OCI-LY1 (cell line): ENCODE measurements around the gene KCNIP4.

Experiments
- H2AFZ ChIP-seq: fragments of 200-600 bp; sonication (generic), shearing (Covaris generic); 2 replicates; pipeline ENCODE4 v1.6.0; 2014; ENCODE audit warnings: antibody characterized with exemption, mild to moderate bottlenecking, low read length
- H3F3A ChIP-seq: fragments of 200-600 bp; sonication (generic), shearing (Covaris generic); 2 replicates; pipeline ENCODE4 v1.6.0; 2014; ENCODE audit warnings: mild to moderate bottlenecking, antibody characterized with exemption, low read length, moderate library complexity; ENCODE audit not compliant: insufficient read depth
- H3K27ac ChIP-seq: fragments of 200-600 bp; sonication (generic); 2 replicates; pipeline ENCODE4 v1.5.1; 2014; ENCODE audit warnings: low read length, mixed run types, mild to moderate bottlenecking, low read depth; ENCODE audit not compliant: poor library complexity, severe bottlenecking
- H3K27me3 ChIP-seq: fragments of 200-600 bp; sonication (generic); 2 replicates; pipeline ENCODE4 v1.6.0; 2014; ENCODE audit warnings: antibody characterized with exemption, mild to moderate bottlenecking, low read length, moderate library complexity; ENCODE audit not compliant: insufficient read depth
- H3K36me3 ChIP-seq: fragments of 200-600 bp; sonication (generic); 2 replicates; pipeline ENCODE4 v1.6.1; 2014; ENCODE audit warnings: mild to moderate bottlenecking, antibody characterized with exemption, low read length, moderate library complexity, mixed read lengths; ENCODE audit not compliant: insufficient read depth
- H3K4me1 ChIP-seq: fragments of 200-600 bp; sonication (generic); 2 replicates; pipeline ENCODE4 v1.5.1; 2014; ENCODE audit warnings: mild to moderate bottlenecking, low read length, moderate library complexity; ENCODE audit not compliant: insufficient read depth, severe bottlenecking
- H3K4me2 ChIP-seq: fragments of 200-600 bp; sonication (generic), shearing (Covaris generic); 2 replicates; pipeline ENCODE4 v1.6.1; 2014; ENCODE audit warnings: low read length
- H3K4me3 ChIP-seq: fragments of 200-600 bp; sonication (generic); 2 replicates; pipeline ENCODE4 v1.5.1; 2014; ENCODE audit warnings: low read length, low read depth, mild to moderate bottlenecking, mixed read lengths; ENCODE audit not compliant: poor library complexity, severe bottlenecking
- H3K79me2 ChIP-seq: fragments of 200-600 bp; shearing (Covaris generic); 2 replicates; pipeline ENCODE4 v1.6.1; 2016; ENCODE audit warnings: mixed run types, low read length, mixed read lengths; ENCODE audit not compliant: insufficient read depth
- H3K9ac ChIP-seq: fragments of 200-600 bp; sonication (generic), shearing (Covaris generic); 2 replicates; pipeline ENCODE4 v1.6.1; 2014; ENCODE audit warnings: mild to moderate bottlenecking, low read length, mixed read lengths
- H3K9me2 ChIP-seq: fragments of 200-600 bp; sonication (generic), shearing (Covaris generic); 2 replicates; pipeline ENCODE4 v1.6.1; 2014; ENCODE audit warnings: low read depth, mild to moderate bottlenecking, low read length, mixed read lengths
- H3K9me3 ChIP-seq: fragments of 200-600 bp; shearing (Covaris generic); 2 replicates; pipeline ENCODE4 v1.6.1; 2014; ENCODE audit warnings: low read length, mixed read lengths
- H4K20me1 ChIP-seq: fragments of 200-600 bp; sonication (generic), shearing (Covaris generic); 2 replicates; pipeline ENCODE4 v1.6.0; 2016; ENCODE audit warnings: mild to moderate bottlenecking, low read length; ENCODE audit not compliant: insufficient read depth
- EZH2 ChIP-seq: fragments of 200-600 bp; sonication (generic), shearing (Covaris generic); IDR thresholded peaks from 2 replicates; pipeline ENCODE4 v1.8.0; 2017; ENCODE audit warnings: borderline replicate concordance, mixed run types, mild to moderate bottlenecking, antibody characterized with exemption, low read length, moderate library complexity, mixed read lengths
- TF ChIP-seq, protein P1 (sequence below): fragments of 200-600 bp; sonication (generic), shearing (Covaris generic); IDR thresholded peaks from 2 replicates; pipeline ENCODE4 v1.5.1; 2017; ENCODE audit warnings: mild to moderate bottlenecking, antibody characterized with exemption, low read length, moderate library complexity, mixed read lengths

Gene KCNIP4

DNA sequence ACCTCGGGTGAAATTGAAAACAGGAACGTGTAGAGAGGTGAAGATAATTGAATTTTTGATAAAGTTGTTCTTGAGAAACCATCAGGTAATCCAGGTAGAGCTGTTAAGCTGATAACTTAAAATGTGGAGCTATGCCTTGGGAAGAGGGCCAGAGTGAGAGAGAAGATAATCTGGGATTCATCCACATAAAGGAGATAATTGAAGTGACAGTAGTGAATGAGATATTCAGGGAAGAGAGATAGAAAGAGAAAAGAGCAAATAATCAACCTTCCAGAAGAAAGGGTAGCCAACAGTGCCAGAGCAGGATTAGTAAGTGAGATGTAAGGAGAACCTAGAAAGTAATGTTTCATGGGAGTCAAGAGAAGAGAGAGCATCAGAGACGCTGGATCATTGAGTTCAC is 950.7 kb downstream of the KCNIP4 start:
- no peaks in the 10 kb centered on the region for H3K27me3 ChIP-seq
- H3K9ac ChIP-seq, result no peak overlapping the region
- H3K9me2 ChIP-seq, result no peaks in the 10 kb centered on the region
- no peaks in the 10 kb centered on the region for H3K4me1 ChIP-seq
- H2AFZ ChIP-seq, result no peak overlapping the region
- H3K4me3 ChIP-seq, result no peak overlapping the region
- H3K79me2 ChIP-seq, result no peaks in the 10 kb centered on the region
- no peak overlapping the region for H3K4me2 ChIP-seq
- TF ChIP-seq EZH2, result no peak
- TF ChIP-seq, protein P1, sequence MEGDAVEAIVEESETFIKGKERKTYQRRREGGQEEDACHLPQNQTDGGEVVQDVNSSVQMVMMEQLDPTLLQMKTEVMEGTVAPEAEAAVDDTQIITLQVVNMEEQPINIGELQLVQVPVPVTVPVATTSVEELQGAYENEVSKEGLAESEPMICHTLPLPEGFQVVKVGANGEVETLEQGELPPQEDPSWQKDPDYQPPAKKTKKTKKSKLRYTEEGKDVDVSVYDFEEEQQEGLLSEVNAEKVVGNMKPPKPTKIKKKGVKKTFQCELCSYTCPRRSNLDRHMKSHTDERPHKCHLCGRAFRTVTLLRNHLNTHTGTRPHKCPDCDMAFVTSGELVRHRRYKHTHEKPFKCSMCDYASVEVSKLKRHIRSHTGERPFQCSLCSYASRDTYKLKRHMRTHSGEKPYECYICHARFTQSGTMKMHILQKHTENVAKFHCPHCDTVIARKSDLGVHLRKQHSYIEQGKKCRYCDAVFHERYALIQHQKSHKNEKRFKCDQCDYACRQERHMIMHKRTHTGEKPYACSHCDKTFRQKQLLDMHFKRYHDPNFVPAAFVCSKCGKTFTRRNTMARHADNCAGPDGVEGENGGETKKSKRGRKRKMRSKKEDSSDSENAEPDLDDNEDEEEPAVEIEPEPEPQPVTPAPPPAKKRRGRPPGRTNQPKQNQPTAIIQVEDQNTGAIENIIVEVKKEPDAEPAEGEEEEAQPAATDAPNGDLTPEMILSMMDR, result no peak
- no peaks in the 10 kb centered on the region for H3F3A ChIP-seq
- no peaks in the 10 kb centered on the region for H3K36me3 ChIP-seq
- no peaks in the 10 kb centered on the region for H4K20me1 ChIP-seq
- H3K27ac ChIP-seq, result no peak overlapping the region
- no peaks in the 10 kb centered on the region for H3K9me3 ChIP-seq

DNA sequence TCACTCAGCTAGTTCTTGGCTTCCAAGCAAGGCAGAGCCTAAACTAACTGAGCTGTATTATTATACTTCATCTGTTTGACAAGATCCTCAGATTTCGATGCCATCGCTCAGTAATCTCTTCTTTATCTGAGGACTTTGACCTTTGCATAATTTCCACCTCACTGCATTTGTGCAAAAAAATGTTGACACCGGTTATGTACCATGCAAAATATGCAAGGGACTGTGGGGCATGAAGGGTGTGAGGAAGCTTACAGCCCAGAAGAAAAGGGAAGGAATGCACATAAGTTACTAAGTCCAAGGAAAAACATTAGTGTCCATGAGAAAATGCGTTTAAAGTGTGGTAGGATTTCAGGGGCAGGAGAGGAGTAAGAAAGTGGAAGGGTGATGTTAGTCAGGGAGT is 953.0 kb downstream of the KCNIP4 start:
- no peaks in the 10 kb centered on the region for H3K27me3 ChIP-seq
- no peaks in the 10 kb centered on the region for H4K20me1 ChIP-seq
- no peaks in the 10 kb centered on the region for H3K4me1 ChIP-seq
- H3K4me3 ChIP-seq, result no peak overlapping the region
- H2AFZ ChIP-seq, result no peak overlapping the region
- TF ChIP-seq, protein P1, result no peak
- no peak for TF ChIP-seq EZH2
- H3F3A ChIP-seq, result no peaks in the 10 kb centered on the region
- H3K79me2 ChIP-seq, result no peaks in the 10 kb centered on the region
- H3K9me3 ChIP-seq, result no peaks in the 10 kb centered on the region
- H3K9me2 ChIP-seq, result no peaks in the 10 kb centered on the region
- no peak overlapping the region for H3K4me2 ChIP-seq
- no peak overlapping the region for H3K27ac ChIP-seq
- H3K36me3 ChIP-seq, result no peaks in the 10 kb centered on the region
- H3K9ac ChIP-seq, result no peak overlapping the region

GRCh38 chr4:20995015-20995414 is 953.6 kb downstream of the KCNIP4 start:
- TF ChIP-seq EZH2, result no peak
- TF ChIP-seq, protein P1, result no peak
- Histone ChIP-seq H3K9me2 (no peaks in the 10 kb centered on the region), H3K27ac (no peak overlapping the region), H3K36me3 (no peaks in the 10 kb centered on the region), H2AFZ (no peak overlapping the region), H4K20me1 (no peaks in the 10 kb centered on the region), H3K9ac (no peak overlapping the region), H3F3A (no peaks in the 10 kb centered on the region), H3K4me2 (no peak overlapping the region), H3K79me2 (no peaks in the 10 kb centered on the region), H3K4me3 (no peak overlapping the region), H3K4me1 (no peaks in the 10 kb centered on the region), H3K27me3 (no peaks in the 10 kb centered on the region), H3K9me3 (no peaks in the 10 kb centered on the region)
